GM21825 (cell line): ENCODE data around the gene NECTIN2.
"Not testable (repeated sequence)": the region's sequence is repeated elsewhere in the genome, so short reads cannot be mapped to it uniquely, and the experiment has no call there.

Experiments used
- ATAC-seq: cut with Tn5 transposase; IDR thresholded peaks from one replicate; pipeline ENCODE4 v1.9.1; 2021; ENCODE audit warnings: mild to moderate bottlenecking, moderate library complexity; ENCODE audit not compliant: unreplicated experiment

Gene NECTIN2

GRCh38 chr19:44848812-44849447, 2.8 kb downstream of the NECTIN2 start:
- no peak for ATAC-seq

- ATAC-seq: no peak
Observed at GRCh38 chr19:44850641-44851109, 4.6 kb downstream of the NECTIN2 start.

GRCh38 chr19:44851427-44851826, 5.3 kb downstream of the NECTIN2 start:
- ATAC-seq: no peak

- ATAC-seq: no peak
Observed at GRCh38 chr19:44855606-44856005, 9.5 kb downstream of the NECTIN2 start.

GRCh38 chr19:44856421-44857083, 10.5 kb downstream of the NECTIN2 start:
- no peak for ATAC-seq

- no peak for ATAC-seq
Observed at GRCh38 chr19:44857837-44858236, 11.7 kb downstream of the NECTIN2 start.

GRCh38 chr19:44861576-44861975, 15.5 kb downstream of the NECTIN2 start:
- not testable (repeated sequence) for ATAC-seq

GRCh38 chr19:44863990-44864389, 17.9 kb downstream of the NECTIN2 start:
- ATAC-seq: no peak

- ATAC-seq: no peak
Observed at GRCh38 chr19:44865196-44865767, 19.2 kb downstream of the NECTIN2 start.

- no peak for ATAC-seq
Observed at GRCh38 chr19:44866664-44867063, 20.6 kb downstream of the NECTIN2 start.

GRCh38 chr19:44867578-44867977, 21.5 kb downstream of the NECTIN2 start:
- ATAC-seq: no peak

- no peak for ATAC-seq
Observed at GRCh38 chr19:44869733-44870470, 23.8 kb downstream of the NECTIN2 start.

GRCh38 chr19:44871809-44872208, 25.7 kb downstream of the NECTIN2 start:
- ATAC-seq: no peak

- no peak for ATAC-seq
Observed at GRCh38 chr19:44872661-44873060, 26.6 kb downstream of the NECTIN2 start.

- ATAC-seq: no peak
Observed at GRCh38 chr19:44874317-44874716, 28.2 kb downstream of the NECTIN2 start.

- no peak for ATAC-seq
Observed at GRCh38 chr19:44875666-44876451, 29.8 kb downstream of the NECTIN2 start.

GRCh38 chr19:44876930-44877535, 30.9 kb downstream of the NECTIN2 start:
- no peak for ATAC-seq

- no peak for ATAC-seq
Observed at GRCh38 chr19:44878120-44878865, 32.2 kb downstream of the NECTIN2 start.

GRCh38 chr19:44879309-44880065, 33.4 kb downstream of the NECTIN2 start:
- no peak for ATAC-seq
